Gastrocnemius medialis (tissue), 4 donors: Measurements from ENCODE around the gene TET1.

Experiments
- POLR2A ChIP-seq, 2 donors: fragments of 450-650 bp; IDR thresholded peaks; one replicate each; pipeline ENCODE4 v1.6.1; 2017; ENCODE audit warnings: antibody characterized with exemption in 2 of 2, mild to moderate bottlenecking in 2 of 2, moderate library complexity in 2 of 2
- TF ChIP-seq, protein P1 (sequence below), 5 experiments: fragments of 450-650 bp in 3 of 5; fragments of 200-600 bp in 2 of 5; sonication (generic) in 2 of 5; IDR thresholded peaks in 4 of 5; conservative IDR thresholded peaks in 1 of 5; 1 replicate in 4 of 5; 2 replicates in 1 of 5; pipeline ENCODE4 v1.5.1; 2016 to 2019; ENCODE audit warnings: antibody characterized with exemption in 5 of 5, mild to moderate bottlenecking in 3 of 5, moderate library complexity in 3 of 5

DNA sequence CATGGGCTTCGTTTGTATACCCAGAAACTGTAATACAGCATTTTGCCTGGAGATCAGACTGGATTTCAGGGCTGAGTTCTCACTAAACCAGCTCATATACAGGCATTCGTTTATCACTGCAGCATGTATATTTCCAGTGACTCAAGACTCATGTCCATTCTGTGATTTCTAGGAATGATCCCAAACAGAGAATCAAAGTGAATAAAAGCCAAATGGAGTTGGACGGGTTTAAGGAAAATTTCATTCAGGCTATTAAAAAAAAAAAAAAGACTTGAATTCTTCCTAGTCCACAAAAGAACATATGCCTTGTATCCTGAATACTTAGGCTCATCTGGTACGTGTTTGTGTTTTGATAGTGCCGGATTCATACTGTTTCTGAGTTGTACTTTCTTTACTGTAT lies 46.8 kb downstream of the TET1 start:
- TF ChIP-seq POLR2A (IDR thresholded peaks at IDR 0.05): no peak
- TF ChIP-seq, protein P1, sequence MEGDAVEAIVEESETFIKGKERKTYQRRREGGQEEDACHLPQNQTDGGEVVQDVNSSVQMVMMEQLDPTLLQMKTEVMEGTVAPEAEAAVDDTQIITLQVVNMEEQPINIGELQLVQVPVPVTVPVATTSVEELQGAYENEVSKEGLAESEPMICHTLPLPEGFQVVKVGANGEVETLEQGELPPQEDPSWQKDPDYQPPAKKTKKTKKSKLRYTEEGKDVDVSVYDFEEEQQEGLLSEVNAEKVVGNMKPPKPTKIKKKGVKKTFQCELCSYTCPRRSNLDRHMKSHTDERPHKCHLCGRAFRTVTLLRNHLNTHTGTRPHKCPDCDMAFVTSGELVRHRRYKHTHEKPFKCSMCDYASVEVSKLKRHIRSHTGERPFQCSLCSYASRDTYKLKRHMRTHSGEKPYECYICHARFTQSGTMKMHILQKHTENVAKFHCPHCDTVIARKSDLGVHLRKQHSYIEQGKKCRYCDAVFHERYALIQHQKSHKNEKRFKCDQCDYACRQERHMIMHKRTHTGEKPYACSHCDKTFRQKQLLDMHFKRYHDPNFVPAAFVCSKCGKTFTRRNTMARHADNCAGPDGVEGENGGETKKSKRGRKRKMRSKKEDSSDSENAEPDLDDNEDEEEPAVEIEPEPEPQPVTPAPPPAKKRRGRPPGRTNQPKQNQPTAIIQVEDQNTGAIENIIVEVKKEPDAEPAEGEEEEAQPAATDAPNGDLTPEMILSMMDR (IDR thresholded peaks at IDR 0.05 in 4 of 5, conservative IDR thresholded peaks at IDR 0.05 in 1 of 5): no peak
